Measurements from ENCODE around the gene SPTB. TPM values are rescaled to one million over a fixed set of nuclear protein-coding genes. Genes with fewer than 3 reads are reported as not detected.

The SPTB gene
- total and polyA plus RNA-seq, 9 of the 15 experiments (the other 6 are each of a cell fraction or from before 2014, with no cell fraction given): 0.21 to 45.9 (median 11.7) TPM

DNA sequence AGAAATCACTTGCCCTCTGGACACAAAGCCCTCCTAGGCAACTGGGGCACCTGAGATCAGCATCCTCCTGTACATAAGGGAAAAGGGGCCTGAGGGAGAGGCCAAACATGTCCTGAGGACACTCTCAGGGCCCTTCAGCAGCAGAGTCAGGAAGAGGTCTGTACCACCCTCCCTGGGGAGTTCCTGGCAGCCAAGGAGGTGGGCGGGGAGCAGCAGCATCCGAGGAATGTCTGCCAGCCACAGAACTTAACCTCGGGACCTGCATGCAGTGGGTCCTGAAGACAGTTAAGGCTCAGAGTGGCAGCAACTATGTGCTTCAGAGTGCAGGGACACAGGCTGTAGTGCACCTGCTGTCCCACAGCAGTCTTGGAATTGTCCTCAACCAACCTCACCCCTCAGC, 62.1 kb downstream of the SPTB start (continued):
- TF ChIP-seq TEAD4 (IDR thresholded peaks at IDR 0.05; ENCODE audit: low read length) (no peak), TEAD4 (CRISPR knock-in tag; IDR thresholded peaks at IDR 0.05; ENCODE audit: borderline replicate concordance) (no peak)

DNA sequence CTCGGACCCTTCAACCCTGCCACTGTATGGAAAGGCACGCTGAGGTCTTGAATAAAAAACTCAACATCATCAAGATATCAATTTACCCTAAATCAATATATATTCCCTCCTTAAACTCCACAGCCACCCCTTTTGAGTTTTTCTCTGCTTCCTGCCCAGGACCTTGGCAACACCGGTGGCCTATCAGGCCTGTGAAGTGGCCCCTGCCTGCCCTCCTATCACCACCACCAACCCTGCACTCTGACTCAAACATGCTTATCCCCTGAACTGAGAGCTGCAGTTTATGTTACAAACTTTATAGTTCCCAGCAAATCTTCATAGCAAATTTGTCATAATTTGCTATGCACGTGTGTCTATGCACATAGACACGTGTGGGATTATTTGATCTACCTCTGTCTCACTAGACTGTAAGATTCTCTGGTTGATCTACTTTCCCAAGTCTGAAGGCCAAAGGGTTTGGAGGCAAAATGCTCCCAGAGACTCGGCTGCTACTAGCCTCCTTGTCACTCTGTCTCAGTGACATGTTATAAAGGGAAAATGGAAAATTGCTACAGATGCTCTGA, 63.4 kb downstream of the SPTB start:
- CTCF ChIA-PET (ENCODE audit: low intra/inter-chr PET ratio): interaction anchor here (0.5 kb wide), 1 partner anchor 94 kb away, joined by 5 read pairs; no protein-coding TSS in a partner anchor
- H3K36me3 ChIP-seq (ENCODE audit: control insufficient read depth, insufficient read depth, low read length): peaks cover 28% of the 10 kb centered on the region; the same call in 2 of the 3 replicates
- no peak for FAIRE-seq
- H4K20me1 ChIP-seq (replicated peaks; ENCODE audit: control insufficient read depth, insufficient read depth, low read length): no peaks in the 10 kb centered on the region
- H3K4me2 ChIP-seq (ENCODE audit: insufficient read depth, low read length): no peak overlapping the region
- in situ Hi-C loops (cut with MboI): no loop called here
- TF ChIP-seq DIDO1 (tag; IDR thresholded peaks at IDR 0.05; ENCODE audit: low read depth) (no peak), SIX5 (IDR thresholded peaks at IDR 0.05; ENCODE audit: borderline replicate concordance in 1 of 2, insufficient read depth in 1 of 2, low read depth in 1 of 2, low read length in 2 of 2) (no peak), ZNF197 (CRISPR knock-in tag; IDR thresholded peaks at IDR 0.05; ENCODE audit: low read depth) (no peak), ZNF561 (CRISPR knock-in tag; conservative IDR thresholded peaks at IDR 0.05) (no peak), ZNF232 (CRISPR knock-in tag; IDR thresholded peaks at IDR 0.05) (no peak), ZSCAN32 (CRISPR knock-in tag; IDR thresholded peaks at IDR 0.05) (no peak), ZBED1 (IDR thresholded peaks at IDR 0.05) (no peak), BCOR (IDR thresholded peaks at IDR 0.05) (no peak), ZNF717 (CRISPR knock-in tag; IDR thresholded peaks at IDR 0.05) (no peak), KAT8 (IDR thresholded peaks at IDR 0.05; ENCODE audit: low read depth) (no peak), KDM4B (IDR thresholded peaks at IDR 0.05; ENCODE audit: borderline replicate concordance in 2 of 2, low read depth in 1 of 2) (no peak), DNMT1 (IDR thresholded peaks at IDR 0.05) (no peak), ZNF57 (CRISPR knock-in tag; IDR thresholded peaks at IDR 0.05) (no peak), HDAC3 (IDR thresholded peaks at IDR 0.05; ENCODE audit: borderline replicate concordance, partially characterized antibody) (no peak)
- TF ChIP-seq, protein P1, sequence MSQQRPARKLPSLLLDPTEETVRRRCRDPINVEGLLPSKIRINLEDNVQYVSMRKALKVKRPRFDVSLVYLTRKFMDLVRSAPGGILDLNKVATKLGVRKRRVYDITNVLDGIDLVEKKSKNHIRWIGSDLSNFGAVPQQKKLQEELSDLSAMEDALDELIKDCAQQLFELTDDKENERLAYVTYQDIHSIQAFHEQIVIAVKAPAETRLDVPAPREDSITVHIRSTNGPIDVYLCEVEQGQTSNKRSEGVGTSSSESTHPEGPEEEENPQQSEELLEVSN (IDR thresholded peaks at IDR 0.05; ENCODE audit: borderline replicate concordance in 1 of 2, extremely low read depth in 1 of 2, insufficient read depth in 1 of 2, insufficient read length in 1 of 2, low read depth in 1 of 2, low read length in 1 of 2, poor library complexity in 1 of 2, severe bottlenecking in 1 of 2): no peak
- TF ChIP-seq, protein P2, sequence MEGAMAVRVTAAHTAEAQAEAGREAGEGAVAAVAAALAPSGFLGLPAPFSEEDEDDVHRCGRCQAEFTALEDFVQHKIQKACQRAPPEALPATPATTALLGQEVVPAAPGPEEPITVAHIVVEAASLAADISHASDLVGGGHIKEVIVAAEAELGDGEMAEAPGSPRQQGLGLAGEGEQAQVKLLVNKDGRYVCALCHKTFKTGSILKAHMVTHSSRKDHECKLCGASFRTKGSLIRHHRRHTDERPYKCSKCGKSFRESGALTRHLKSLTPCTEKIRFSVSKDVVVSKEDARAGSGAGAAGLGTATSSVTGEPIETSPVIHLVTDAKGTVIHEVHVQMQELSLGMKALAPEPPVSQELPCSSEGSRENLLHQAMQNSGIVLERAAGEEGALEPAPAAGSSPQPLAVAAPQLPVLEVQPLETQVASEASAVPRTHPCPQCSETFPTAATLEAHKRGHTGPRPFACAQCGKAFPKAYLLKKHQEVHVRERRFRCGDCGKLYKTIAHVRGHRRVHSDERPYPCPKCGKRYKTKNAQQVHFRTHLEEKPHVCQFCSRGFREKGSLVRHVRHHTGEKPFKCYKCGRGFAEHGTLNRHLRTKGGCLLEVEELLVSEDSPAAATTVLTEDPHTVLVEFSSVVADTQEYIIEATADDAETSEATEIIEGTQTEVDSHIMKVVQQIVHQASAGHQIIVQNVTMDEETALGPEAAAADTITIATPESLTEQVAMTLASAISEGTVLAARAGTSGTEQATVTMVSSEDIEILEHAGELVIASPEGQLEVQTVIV (CRISPR knock-in tag; IDR thresholded peaks at IDR 0.05; ENCODE audit: borderline replicate concordance): no peak
- no peak for ATAC-seq
- H3K27ac ChIP-seq (ENCODE audit: extremely low read depth, low read depth, low read length): no peak overlapping the region
- no peak overlapping the region for H2AFZ ChIP-seq (ENCODE audit: low read depth, low read length)
- no peaks in the 10 kb centered on the region for H3K9me3 ChIP-seq (replicated peaks; ENCODE audit: control insufficient read depth, insufficient read depth, low read depth, low read length)
- no peaks in the 10 kb centered on the region for H3K79me2 ChIP-seq (ENCODE audit: control insufficient read depth, insufficient read depth, low read length)
- H3K4me1 ChIP-seq (replicated peaks in 1 of 2; ENCODE audit: control insufficient read depth in 2 of 2, insufficient read depth in 2 of 2, low read length in 2 of 2): no peaks in the 10 kb centered on the region; a peak in 2 of 5 replicates
- H3K4me3 ChIP-seq: no peak overlapping the region
- POLR2A ChIA-PET: no interaction called here
- BruUV-seq (replicated peaks): no TSS peak
- WGBS (ENCODE audit: insufficient coverage, low coverage, missing lambda C conversion rate): 80% methylated on average over 6 of the region's 6 CpGs
- intact Hi-C loops (cut with micrococcal nuclease): no loop called here
- H3K9me1 ChIP-seq (ENCODE audit: control insufficient read depth, insufficient read depth, low read length): no peaks in the 10 kb centered on the region
- H3K9ac ChIP-seq (ENCODE audit: insufficient read depth in 1 of 2, low read depth in 2 of 2, low read length in 2 of 2): no peak overlapping the region
- H3K27me3 ChIP-seq (ENCODE audit: control insufficient read depth in 2 of 2, insufficient read depth in 2 of 2, low read length in 2 of 2): no peaks in the 10 kb centered on the region
- DNase-seq (ENCODE audit: extremely low read depth in 1 of 4, low spot score in 3 of 4): no peak

Measured in K562 (cell line).